HEK293 (cell line): Measurements from ENCODE around the gene CDC42BPA.
A peak's percentile ranks its signal among the peaks of the same experiment; 100 is the strongest.

Experiments used
- BCL11A ChIP-seq: fragments of 450-650 bp; formaldehyde crosslinking; IDR thresholded peaks from 2 replicates; pipeline ENCODE4 v1.5.1; 2016; ENCODE audit warnings: low read depth, missing biosample characterization, missing genetic modification characterization
- GFI1B ChIP-seq: fragments of 450-650 bp; formaldehyde crosslinking; IDR thresholded peaks from 2 replicates; pipeline ENCODE4 v1.5.1; 2016; ENCODE audit warnings: missing biosample characterization, missing genetic modification characterization
- GLIS1 ChIP-seq: fragments of 450-650 bp; formaldehyde crosslinking; IDR thresholded peaks from 2 replicates; pipeline ENCODE4 v1.5.1; 2016; ENCODE audit warnings: missing biosample characterization, missing genetic modification characterization
- KLF16 ChIP-seq: fragments of 450-650 bp; formaldehyde crosslinking; IDR thresholded peaks from 2 replicates; pipeline ENCODE4 v1.5.1; 2017; ENCODE audit warnings: missing biosample characterization, missing genetic modification characterization
- MZF1 ChIP-seq: fragments of 450-650 bp; formaldehyde crosslinking; IDR thresholded peaks from 2 replicates; pipeline ENCODE4 v1.5.1; 2017; ENCODE audit warnings: missing biosample characterization, missing genetic modification characterization, borderline replicate concordance
- OSR2 ChIP-seq: fragments of 450-650 bp; formaldehyde crosslinking; IDR thresholded peaks from 2 replicates; pipeline ENCODE4 v1.5.1; 2016; ENCODE audit warnings: missing biosample characterization, missing genetic modification characterization
- SCRT2 ChIP-seq: fragments of 450-650 bp; formaldehyde crosslinking; IDR thresholded peaks from 2 replicates; pipeline ENCODE4 v1.5.1; 2016; ENCODE audit warnings: missing biosample characterization, missing genetic modification characterization
- SETDB1 ChIP-seq: IDR thresholded peaks from one replicate; pipeline ENCODE4 v1.6.1; 2017; ENCODE audit warnings: mild to moderate bottlenecking, low read length, moderate library complexity, mixed read lengths; ENCODE audit not compliant: insufficient read length
- SP7 ChIP-seq: fragments of 450-650 bp; formaldehyde crosslinking; IDR thresholded peaks from 2 replicates; pipeline ENCODE4 v1.5.1; 2016; ENCODE audit warnings: missing biosample characterization, missing genetic modification characterization
- WT1 ChIP-seq: fragments of 450-650 bp; formaldehyde crosslinking; IDR thresholded peaks from 2 replicates; pipeline ENCODE4 v1.5.1; 2016; ENCODE audit warnings: missing biosample characterization, missing genetic modification characterization
- ZBTB17 ChIP-seq: fragments of 450-650 bp; formaldehyde crosslinking; IDR thresholded peaks from 2 replicates; pipeline ENCODE4 v1.5.1; 2016; ENCODE audit warnings: missing biosample characterization, missing genetic modification characterization
- ZEB2 ChIP-seq: fragments of 450-650 bp; formaldehyde crosslinking; IDR thresholded peaks from 2 replicates; pipeline ENCODE4 v1.5.1; 2016; ENCODE audit warnings: missing biosample characterization, missing genetic modification characterization
- ZFHX2 ChIP-seq: fragments of 450-650 bp; formaldehyde crosslinking; conservative IDR thresholded peaks from 2 replicates; pipeline ENCODE4 v1.5.1; 2016; ENCODE audit warnings: missing biosample characterization, missing genetic modification characterization
- ZNF121 ChIP-seq: fragments of 450-650 bp; formaldehyde crosslinking; IDR thresholded peaks from 2 replicates; pipeline ENCODE4 v1.5.1; 2016; ENCODE audit warnings: missing biosample characterization, missing genetic modification characterization
- ZNF16 ChIP-seq: fragments of 450-650 bp; formaldehyde crosslinking; IDR thresholded peaks from 2 replicates; pipeline ENCODE4 v1.5.1; 2016; ENCODE audit warnings: low read depth, missing biosample characterization, missing genetic modification characterization
- ZNF223 ChIP-seq: fragments of 450-650 bp; formaldehyde crosslinking; IDR thresholded peaks from 2 replicates; pipeline ENCODE4 v1.5.1; 2016; ENCODE audit warnings: missing biosample characterization, missing genetic modification characterization
- ZNF335 ChIP-seq: fragments of 450-650 bp; formaldehyde crosslinking; conservative IDR thresholded peaks from 2 replicates; pipeline ENCODE4 v1.5.1; 2016; ENCODE audit warnings: missing biosample characterization, missing genetic modification characterization
- ZNF341 ChIP-seq: fragments of 450-650 bp; formaldehyde crosslinking; IDR thresholded peaks from 2 replicates; pipeline ENCODE4; 2016; ENCODE audit warnings: low read depth, missing biosample characterization, missing genetic modification characterization
- ZNF354C ChIP-seq: fragments of 450-650 bp; formaldehyde crosslinking; IDR thresholded peaks from 2 replicates; pipeline ENCODE4 v1.5.1; 2016; ENCODE audit warnings: missing biosample characterization, missing genetic modification characterization, low read depth, borderline replicate concordance
- ZNF366 ChIP-seq: fragments of 450-650 bp; formaldehyde crosslinking; conservative IDR thresholded peaks from 2 replicates; pipeline ENCODE4 v1.5.1; 2016; ENCODE audit warnings: missing biosample characterization, missing genetic modification characterization
- ZNF394 ChIP-seq: fragments of 450-650 bp; formaldehyde crosslinking; IDR thresholded peaks from 2 replicates; pipeline ENCODE4 v1.5.1; 2016; ENCODE audit warnings: missing biosample characterization, missing genetic modification characterization, mild to moderate bottlenecking, moderate library complexity, borderline replicate concordance
- ZNF404 ChIP-seq: fragments of 450-650 bp; formaldehyde crosslinking; IDR thresholded peaks from 2 replicates; pipeline ENCODE4 v1.5.1; 2017; ENCODE audit warnings: missing biosample characterization, missing genetic modification characterization
- ZNF433 ChIP-seq: fragments of 450-650 bp; formaldehyde crosslinking; IDR thresholded peaks from 2 replicates; pipeline ENCODE4 v1.5.1; 2016; ENCODE audit warnings: missing biosample characterization, missing genetic modification characterization, low read depth
- ZNF501 ChIP-seq: fragments of 450-650 bp; formaldehyde crosslinking; IDR thresholded peaks from 2 replicates; pipeline ENCODE4 v1.5.1; 2016; ENCODE audit warnings: missing biosample characterization, missing genetic modification characterization
- ZNF529 ChIP-seq: fragments of 450-650 bp; formaldehyde crosslinking; IDR thresholded peaks from 2 replicates; pipeline ENCODE4 v1.5.1; 2017; ENCODE audit warnings: missing genetic modification characterization, missing biosample characterization; ENCODE audit not compliant: insufficient replicate concordance
- ZNF558 ChIP-seq: fragments of 450-650 bp; formaldehyde crosslinking; IDR thresholded peaks from 2 replicates; pipeline ENCODE4 v1.5.1; 2016; ENCODE audit warnings: missing biosample characterization, missing genetic modification characterization
- ZNF600 ChIP-seq: fragments of 450-650 bp; formaldehyde crosslinking; IDR thresholded peaks from 2 replicates; pipeline ENCODE4 v1.5.1; 2016; ENCODE audit warnings: missing biosample characterization, missing genetic modification characterization
- ZNF658 ChIP-seq: fragments of 450-650 bp; formaldehyde crosslinking; IDR thresholded peaks from 2 replicates; pipeline ENCODE4; 2016; ENCODE audit warnings: missing biosample characterization, missing genetic modification characterization
- ZNF677 ChIP-seq: fragments of 450-650 bp; IDR thresholded peaks from 2 replicates; pipeline ENCODE4 v1.5.0; 2018; ENCODE audit warnings: missing biosample characterization, mild to moderate bottlenecking, missing genetic modification characterization, moderate library complexity
- ZNF701 ChIP-seq: fragments of 450-650 bp; formaldehyde crosslinking; IDR thresholded peaks from 2 replicates; pipeline ENCODE4 v1.5.1; 2016; ENCODE audit warnings: missing biosample characterization, missing genetic modification characterization
- ZNF785 ChIP-seq: fragments of 450-650 bp; formaldehyde crosslinking; IDR thresholded peaks from 2 replicates; pipeline ENCODE4 v1.5.1; 2016; ENCODE audit warnings: missing biosample characterization, missing genetic modification characterization
- ZSCAN23 ChIP-seq: fragments of 450-650 bp; formaldehyde crosslinking; IDR thresholded peaks from 2 replicates; pipeline ENCODE4 v1.5.1; 2016; ENCODE audit warnings: missing biosample characterization, missing genetic modification characterization
- ZXDB ChIP-seq: fragments of 450-650 bp; formaldehyde crosslinking; IDR thresholded peaks from 2 replicates; pipeline ENCODE4 v1.5.1; 2016; ENCODE audit warnings: missing biosample characterization, missing genetic modification characterization
- TF ChIP-seq, protein P1 (sequence below): fragments of 450-650 bp; formaldehyde crosslinking; IDR thresholded peaks from 2 replicates; pipeline ENCODE4 v1.5.1; 2016; ENCODE audit warnings: missing biosample characterization, missing genetic modification characterization
- TF ChIP-seq, protein P2 (sequence below): fragments of 450-650 bp; formaldehyde crosslinking; IDR thresholded peaks from 2 replicates; pipeline ENCODE4 v1.5.1; 2017; ENCODE audit warnings: missing biosample characterization, missing genetic modification characterization
- TF ChIP-seq, protein P3 (sequence below): fragments of 450-650 bp; formaldehyde crosslinking; IDR thresholded peaks from 2 replicates; pipeline ENCODE4 v1.5.1; 2016; ENCODE audit warnings: missing biosample characterization, missing genetic modification characterization

Gene CDC42BPA

DNA sequence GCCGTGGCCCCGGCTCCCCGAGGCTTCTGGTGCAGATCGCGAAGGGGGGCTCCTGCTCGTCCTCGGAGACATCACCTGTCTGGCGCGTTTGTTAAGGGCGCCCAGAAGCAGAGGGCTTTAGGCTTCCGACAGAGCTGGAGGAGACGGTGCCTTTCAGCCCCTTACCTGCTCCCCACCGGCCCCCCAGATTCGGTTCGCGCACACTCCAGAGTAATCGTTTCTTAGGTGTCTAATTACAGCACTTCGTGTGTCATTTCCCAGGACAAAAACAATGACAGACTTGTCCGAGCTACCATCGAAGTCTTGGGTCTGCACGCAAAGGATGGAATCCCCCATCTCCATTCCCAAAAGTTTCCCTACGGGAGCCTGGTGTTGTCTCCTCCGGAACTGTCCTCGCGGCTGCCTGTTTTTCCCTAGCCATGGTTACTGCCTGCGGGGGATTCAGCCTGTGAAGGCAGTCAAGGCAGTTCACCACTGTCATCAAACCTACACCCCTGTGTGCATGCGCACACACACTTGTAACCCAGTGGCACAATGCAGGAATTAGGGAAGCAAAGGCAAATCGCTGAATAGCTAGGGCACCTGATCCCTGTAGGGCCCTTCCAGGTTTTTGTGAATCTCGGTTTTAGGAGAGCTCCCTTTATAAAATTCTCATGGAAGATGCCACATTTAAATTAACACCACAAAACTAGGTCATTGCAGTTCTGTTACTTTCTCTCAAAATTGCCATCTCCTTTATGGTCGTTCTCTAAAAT, 738 bp upstream of the CDC42BPA start (continued):
- TF ChIP-seq ZNF223 (tag by site-specific recombination) (no peak; the same call in 1 of the 2 replicates), ZEB2 (tag by site-specific recombination) (peak; percentile 93), ZXDB (tag by site-specific recombination) (peak; percentile 72), WT1 (tag by site-specific recombination) (peak; percentile 38; the same call in 1 of the 2 replicates), ZNF335 (tag by site-specific recombination) (peak; percentile 100), MZF1 (tag by site-specific recombination) (peak; percentile 81), SETDB1 (no peak), ZNF785 (tag by site-specific recombination) (no peak), ZNF16 (tag by site-specific recombination) (peak; percentile 7; the same call in 1 of the 2 replicates), ZNF701 (tag by site-specific recombination) (no peak), ZNF394 (tag by site-specific recombination) (no peak), ZNF558 (tag by site-specific recombination) (0 out of 2 replicates have a peak, but pooled peaks have one; percentile 13), SP7 (peak; percentile 71; the same call in 1 of the 2 replicates), ZSCAN23 (tag by site-specific recombination) (peak; percentile 41; the same call in 1 of the 2 replicates), OSR2 (tag by site-specific recombination) (peak; percentile 10; the same call in 1 of the 2 replicates), ZNF600 (tag by site-specific recombination) (peak; percentile 83), SCRT2 (peak; percentile 87), ZNF341 (tag by site-specific recombination) (peak; percentile 33; the same call in 1 of the 2 replicates), ZFHX2 (no peak), ZNF354C (no peak), ZNF433 (tag by site-specific recombination) (no peak), ZNF658 (no peak), BCL11A (tag by site-specific recombination) (0 out of 2 replicates have a peak, but pooled peaks have one; percentile 56), ZNF366 (tag by site-specific recombination) (peak; percentile 16; the same call in 1 of the 2 replicates), ZBTB17 (tag by site-specific recombination) (peak; percentile 91), GFI1B (tag by site-specific recombination) (0 out of 2 replicates have a peak, but pooled peaks have one; percentile 15), ZNF529 (tag by site-specific recombination) (no peak), GLIS1 (tag by site-specific recombination) (peak; percentile 36; the same call in 1 of the 2 replicates), ZNF677 (tag by site-specific recombination) (no peak), ZNF121 (tag by site-specific recombination) (0 out of 2 replicates have a peak, but pooled peaks have one; percentile 21), ZNF501 (tag by site-specific recombination) (peak; percentile 89; the same call in 1 of the 2 replicates), KLF16 (peak; percentile 50), ZNF404 (tag by site-specific recombination) (no peak)
- TF ChIP-seq, protein P1, sequence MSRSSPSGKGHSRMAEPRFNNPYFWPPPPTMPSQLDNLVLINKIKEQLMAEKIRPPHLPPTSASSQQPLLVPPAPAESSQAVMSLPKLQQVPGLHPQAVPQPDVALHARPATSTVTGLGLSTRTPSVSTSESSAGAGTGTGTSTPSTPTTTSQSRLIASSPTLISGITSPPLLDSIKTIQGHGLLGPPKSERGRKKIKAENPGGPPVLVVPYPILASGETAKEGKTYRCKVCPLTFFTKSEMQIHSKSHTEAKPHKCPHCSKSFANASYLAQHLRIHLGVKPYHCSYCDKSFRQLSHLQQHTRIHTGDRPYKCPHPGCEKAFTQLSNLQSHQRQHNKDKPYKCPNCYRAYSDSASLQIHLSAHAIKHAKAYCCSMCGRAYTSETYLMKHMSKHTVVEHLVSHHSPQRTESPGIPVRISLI (tag by site-specific recombination), result no peak
- TF ChIP-seq, protein P2, sequence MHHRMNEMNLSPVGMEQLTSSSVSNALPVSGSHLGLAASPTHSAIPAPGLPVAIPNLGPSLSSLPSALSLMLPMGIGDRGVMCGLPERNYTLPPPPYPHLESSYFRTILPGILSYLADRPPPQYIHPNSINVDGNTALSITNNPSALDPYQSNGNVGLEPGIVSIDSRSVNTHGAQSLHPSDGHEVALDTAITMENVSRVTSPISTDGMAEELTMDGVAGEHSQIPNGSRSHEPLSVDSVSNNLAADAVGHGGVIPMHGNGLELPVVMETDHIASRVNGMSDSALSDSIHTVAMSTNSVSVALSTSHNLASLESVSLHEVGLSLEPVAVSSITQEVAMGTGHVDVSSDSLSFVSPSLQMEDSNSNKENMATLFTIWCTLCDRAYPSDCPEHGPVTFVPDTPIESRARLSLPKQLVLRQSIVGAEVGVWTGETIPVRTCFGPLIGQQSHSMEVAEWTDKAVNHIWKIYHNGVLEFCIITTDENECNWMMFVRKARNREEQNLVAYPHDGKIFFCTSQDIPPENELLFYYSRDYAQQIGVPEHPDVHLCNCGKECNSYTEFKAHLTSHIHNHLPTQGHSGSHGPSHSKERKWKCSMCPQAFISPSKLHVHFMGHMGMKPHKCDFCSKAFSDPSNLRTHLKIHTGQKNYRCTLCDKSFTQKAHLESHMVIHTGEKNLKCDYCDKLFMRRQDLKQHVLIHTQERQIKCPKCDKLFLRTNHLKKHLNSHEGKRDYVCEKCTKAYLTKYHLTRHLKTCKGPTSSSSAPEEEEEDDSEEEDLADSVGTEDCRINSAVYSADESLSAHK (tag by site-specific recombination), result no peak
- TF ChIP-seq, protein P3, sequence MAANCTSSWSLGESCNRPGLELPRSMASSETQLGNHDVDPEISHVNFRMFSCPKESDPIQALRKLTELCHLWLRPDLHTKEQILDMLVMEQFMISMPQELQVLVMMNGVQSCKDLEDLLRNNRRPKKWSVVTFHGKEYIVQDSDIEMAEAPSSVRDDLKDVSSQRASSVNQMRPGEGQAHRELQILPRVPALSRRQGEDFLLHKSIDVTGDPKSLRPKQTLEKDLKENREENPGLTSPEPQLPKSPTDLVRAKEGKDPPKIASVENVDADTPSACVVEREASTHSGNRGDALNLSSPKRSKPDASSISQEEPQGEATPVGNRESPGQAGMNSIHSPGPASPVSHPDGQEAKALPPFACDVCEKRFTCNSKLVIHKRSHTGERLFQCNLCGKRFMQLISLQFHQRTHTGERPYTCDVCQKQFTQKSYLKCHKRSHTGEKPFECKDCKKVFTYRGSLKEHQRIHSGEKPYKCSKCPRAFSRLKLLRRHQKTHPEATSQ (tag by site-specific recombination), result no peak; the same call in 1 of the 2 replicates
